T-helper 17 cell (primary cell): ENCODE results near the gene CCDC185. TPM values are rescaled to one million over a fixed set of nuclear protein-coding genes. Genes with fewer than 3 reads are reported as not detected.

ENCODE experiments used
- ATAC-seq: fragments of 150-1000 bp; cut with Tn5 transposase; 2 replicates; pipeline ENCODE4 v1.10.0; 2021; ENCODE audit warnings: mild to moderate bottlenecking, moderate library complexity
- DNase-seq, 3 donors: peaks; one replicate each; pipeline versions ENCODE4 v3.0.0 to v3.0.0-alpha.2; 2020 to 2021
- H3K9me3 ChIP-seq: one replicate; pipeline ENCODE4 v1.7.0; 2013; ENCODE audit warnings: low read length, mild to moderate bottlenecking; ENCODE audit not compliant: control insufficient read depth, poor library complexity, severe bottlenecking
- H3K27ac Mint-ChIP-seq: one replicate; pipeline ENCODE4 v1.8.0; 2022; ENCODE audit warnings: mild to moderate bottlenecking, moderate library complexity, mixed read lengths
- H3K27me3 Mint-ChIP-seq: one replicate; pipeline ENCODE4 v1.8.0; 2022; ENCODE audit warnings: mixed read lengths
- H3K36me3 Mint-ChIP-seq: one replicate; pipeline ENCODE4 v1.8.0; 2022; ENCODE audit warnings: low read depth, mixed read lengths
- H3K4me1 Mint-ChIP-seq: one replicate; pipeline ENCODE4 v1.8.0; 2022; ENCODE audit warnings: mild to moderate bottlenecking, mixed read lengths
- H3K4me3 Mint-ChIP-seq: one replicate; pipeline ENCODE4 v1.8.0; 2022; ENCODE audit warnings: mild to moderate bottlenecking, moderate library complexity, mixed read lengths
- total RNA-seq, 4 donors: library from RNA in 2 of 4; stranded (reverse) in 2 of 4; gene quantifications; one replicate each; pipeline ENCODE4 v1.2.3 and lab custom pipeline; 2022 to 2026

The CCDC185 gene
- total RNA-seq, 2 donors from 2014 or later = not detected

DNA sequence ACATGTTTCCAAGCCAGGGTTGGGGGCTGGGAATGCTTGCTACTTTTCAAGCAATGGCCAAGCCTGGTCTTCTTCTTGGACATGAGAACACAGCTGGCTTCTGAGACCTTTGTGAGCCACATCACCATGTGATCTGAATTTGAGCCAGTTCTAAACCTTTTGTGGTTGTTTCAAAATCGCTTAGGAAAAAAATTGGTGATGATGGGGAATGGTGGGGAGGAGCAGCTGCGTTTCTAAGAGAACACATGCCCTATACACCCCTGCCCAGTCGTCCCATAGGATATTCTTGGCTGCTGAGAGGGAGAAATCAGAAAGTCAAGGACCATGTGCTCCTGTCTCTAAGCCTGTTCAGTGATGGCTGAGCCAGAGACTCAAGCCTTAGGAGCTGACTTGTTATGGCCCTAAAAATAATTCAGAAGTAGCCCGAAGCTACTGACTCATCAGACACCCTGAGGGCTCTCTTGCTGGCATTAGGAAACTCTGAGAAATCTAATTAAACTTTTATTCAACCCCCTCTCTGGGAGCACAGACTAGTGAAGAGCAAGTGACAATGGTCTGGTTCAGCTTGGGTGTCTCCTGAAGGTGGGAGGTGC, 30.5 kb downstream of the CCDC185 start:
- Mint-ChIP-seq H3K4me3 (no peak overlapping the region), H3K4me1 (peaks cover 13% of the 10 kb centered on the region), H3K27me3 (no peaks in the 10 kb centered on the region), H3K27ac (no peak overlapping the region), H3K36me3 (no peaks in the 10 kb centered on the region)
- ATAC-seq (no peak), DNase-seq (no peak)
- no peaks in the 10 kb centered on the region for H3K9me3 ChIP-seq

DNA sequence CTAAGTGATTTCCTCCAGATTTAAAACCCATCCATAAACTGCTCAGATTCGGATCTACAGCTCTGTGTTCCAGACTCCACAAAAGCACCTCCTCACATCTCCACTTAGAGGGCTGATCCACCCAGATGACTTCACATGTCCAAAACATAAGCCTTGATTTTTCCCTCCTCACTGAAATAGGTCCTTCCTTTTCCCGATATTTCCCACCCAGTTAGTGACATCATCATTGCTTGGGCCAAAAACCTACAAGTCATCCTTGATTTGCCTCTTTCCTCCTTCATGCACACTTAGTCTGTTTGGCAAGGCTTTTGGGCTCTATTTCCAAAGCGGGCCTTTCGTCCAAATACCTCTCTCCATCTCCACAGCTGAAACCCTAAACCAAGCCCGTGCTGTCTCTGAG, 32.3 kb downstream of the CCDC185 start:
- H3K9me3 ChIP-seq = no peaks in the 10 kb centered on the region
- DNase-seq (no peak), ATAC-seq (no peak)
- Mint-ChIP-seq H3K27me3 (no peaks in the 10 kb centered on the region), H3K36me3 (no peaks in the 10 kb centered on the region), H3K4me3 (no peak overlapping the region), H3K27ac (no peak overlapping the region), H3K4me1 (peaks cover 13% of the 10 kb centered on the region)

DNA sequence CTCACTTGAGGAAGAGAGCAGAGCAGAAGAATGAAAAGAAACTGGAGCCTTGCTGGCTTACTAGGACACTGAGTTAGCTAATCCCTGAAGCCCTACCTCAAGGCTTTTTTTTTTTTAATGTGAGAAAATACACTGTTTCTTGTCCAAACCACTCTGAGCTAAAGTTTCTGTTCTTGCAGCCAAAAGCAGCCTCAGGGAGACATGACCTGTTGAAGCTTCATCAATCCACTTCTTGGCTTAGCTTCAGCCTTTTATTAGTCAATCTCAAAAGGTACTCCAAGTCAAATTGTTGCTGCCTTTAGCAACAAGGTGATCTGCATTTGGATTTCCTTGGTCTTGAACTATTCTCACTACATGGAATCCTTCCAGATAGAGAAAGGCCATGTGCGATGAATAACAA, 33.7 kb downstream of the CCDC185 start:
- Mint-ChIP-seq H3K27me3 (no peaks in the 10 kb centered on the region), H3K27ac (no peak overlapping the region), H3K4me1 (peaks cover 15% of the 10 kb centered on the region), H3K4me3 (no peak overlapping the region), H3K36me3 (no peaks in the 10 kb centered on the region)
- no peaks in the 10 kb centered on the region for H3K9me3 ChIP-seq
- ATAC-seq (no peak), DNase-seq (no peak)

DNA sequence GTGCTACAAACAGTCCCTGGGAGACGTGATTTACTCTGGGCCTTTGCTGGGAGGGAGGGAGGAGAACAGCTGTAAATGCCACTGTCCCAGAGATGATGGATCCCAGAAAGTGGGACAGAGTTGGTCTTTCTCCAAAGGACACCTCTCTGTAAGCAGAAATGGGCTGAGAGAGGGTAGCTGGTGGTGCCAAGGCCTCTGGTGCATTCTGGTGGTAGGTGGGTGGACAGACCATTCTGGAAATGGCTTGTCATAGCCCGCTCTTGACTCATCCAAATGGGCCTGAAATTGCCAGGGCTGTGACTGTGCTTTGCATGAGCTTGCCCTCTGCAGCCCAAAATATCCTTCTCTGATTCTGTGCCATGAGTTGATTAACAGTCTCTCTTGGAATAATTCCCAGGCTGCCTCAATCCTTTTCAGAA, 36.1 kb downstream of the CCDC185 start:
- peaks cover 15% of the 10 kb centered on the region for H3K4me1 Mint-ChIP-seq
- H3K9me3 ChIP-seq = no peaks in the 10 kb centered on the region
- no peak overlapping the region for H3K4me3 Mint-ChIP-seq
- ATAC-seq (no peak), DNase-seq (no peak)
- no peaks in the 10 kb centered on the region for H3K27me3 Mint-ChIP-seq
- no peaks in the 10 kb centered on the region for H3K36me3 Mint-ChIP-seq
- no peak overlapping the region for H3K27ac Mint-ChIP-seq

DNA sequence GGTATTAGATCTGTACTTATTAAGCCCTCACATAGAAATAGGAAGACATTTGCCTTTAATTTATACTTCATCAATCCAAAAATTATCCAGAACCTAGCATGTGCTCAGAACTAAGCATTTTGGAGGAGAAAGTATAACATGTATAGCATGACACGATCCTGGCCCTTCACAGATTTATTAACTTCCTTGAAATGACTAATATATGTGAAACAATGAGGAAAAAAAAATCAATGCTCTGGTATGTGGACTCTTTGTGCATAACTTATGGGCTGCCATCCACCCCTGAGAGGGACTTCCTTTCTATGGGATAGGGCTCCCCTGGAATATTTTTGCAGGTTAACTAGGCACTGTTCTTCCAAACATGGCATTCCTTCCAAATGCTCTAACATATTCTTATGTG, 36.6 kb downstream of the CCDC185 start:
- Mint-ChIP-seq H3K36me3 (no peaks in the 10 kb centered on the region), H3K27ac (no peak overlapping the region), H3K4me1 (peaks cover 17% of the 10 kb centered on the region), H3K27me3 (no peaks in the 10 kb centered on the region), H3K4me3 (no peak overlapping the region)
- H3K9me3 ChIP-seq = no peaks in the 10 kb centered on the region
- no peak for DNase-seq
- ATAC-seq = no peak

DNA sequence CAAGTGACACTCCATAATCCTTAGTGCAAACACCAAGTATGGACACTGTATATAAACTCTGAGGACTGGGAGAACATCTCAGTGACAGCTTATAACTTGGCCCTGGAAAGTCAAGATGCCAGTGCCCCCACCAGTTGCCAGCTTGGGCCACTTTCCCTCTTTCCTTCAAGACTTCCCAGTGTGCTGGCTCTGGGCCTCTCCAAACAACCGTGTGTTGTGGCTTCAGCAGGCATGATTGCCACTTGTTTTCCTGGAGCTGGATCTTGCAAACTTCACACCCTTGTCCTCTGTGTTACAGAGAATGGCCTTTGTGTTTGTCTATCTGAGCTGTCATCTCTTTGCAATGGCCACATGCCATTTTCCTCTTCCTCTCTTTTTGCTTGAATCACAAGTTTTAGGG, 37.0 kb downstream of the CCDC185 start:
- peaks cover 17% of the 10 kb centered on the region for H3K4me1 Mint-ChIP-seq
- no peaks in the 10 kb centered on the region for H3K36me3 Mint-ChIP-seq
- no peak overlapping the region for H3K27ac Mint-ChIP-seq
- no peak for DNase-seq
- no peaks in the 10 kb centered on the region for H3K9me3 ChIP-seq
- H3K4me3 Mint-ChIP-seq = no peak overlapping the region
- no peak for ATAC-seq
- no peaks in the 10 kb centered on the region for H3K27me3 Mint-ChIP-seq

DNA sequence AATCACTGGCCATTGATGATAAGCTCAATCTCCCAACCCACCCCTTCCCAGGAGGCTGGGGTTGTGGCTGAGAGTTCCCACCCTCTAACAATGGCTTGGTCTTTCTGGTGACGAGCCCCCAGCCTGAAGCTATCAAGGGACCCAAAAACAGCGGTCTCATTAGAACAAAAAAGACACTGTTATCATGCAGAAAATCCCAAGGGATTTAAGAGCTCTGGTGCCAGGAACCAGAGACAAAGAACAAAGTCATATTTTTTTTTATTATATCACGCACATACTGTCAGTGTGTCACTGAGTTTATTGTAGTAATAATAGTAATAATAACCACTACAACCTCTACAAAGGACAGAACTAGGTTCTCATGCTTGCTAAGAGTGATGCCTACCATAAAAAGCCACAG, 43.9 kb downstream of the CCDC185 start:
- Mint-ChIP-seq H3K27me3 (peaks cover 4% of the 10 kb centered on the region), H3K27ac (no peak overlapping the region), H3K36me3 (no peaks in the 10 kb centered on the region), H3K4me1 (peaks cover 2% of the 10 kb centered on the region), H3K4me3 (no peak overlapping the region)
- DNase-seq = no peak
- no peak for ATAC-seq
- H3K9me3 ChIP-seq = no peaks in the 10 kb centered on the region

DNA sequence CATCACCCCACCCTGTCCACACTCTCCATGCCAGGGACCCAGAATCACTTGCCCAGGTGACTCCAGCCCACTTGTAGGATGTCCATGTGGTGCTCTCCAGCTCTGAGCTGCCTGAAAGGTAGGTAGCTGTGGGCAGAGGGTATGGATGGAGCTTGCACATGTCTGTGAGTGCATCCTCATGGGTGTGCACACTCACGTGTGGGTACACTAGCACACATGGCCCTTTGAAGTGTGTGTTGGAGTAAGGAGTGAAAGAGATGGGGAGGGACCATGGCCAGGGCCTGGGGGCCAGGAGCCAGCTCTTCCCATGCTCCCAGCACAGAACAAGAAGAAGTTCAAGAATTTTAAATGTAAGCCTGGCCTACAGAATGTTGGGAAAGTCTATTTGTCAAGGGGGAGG, 50.2 kb downstream of the CCDC185 start:
- Mint-ChIP-seq H3K36me3 (no peaks in the 10 kb centered on the region), H3K4me1 (no peaks in the 10 kb centered on the region), H3K27me3 (peaks cover 4% of the 10 kb centered on the region), H3K27ac (no peak overlapping the region), H3K4me3 (no peak overlapping the region)
- DNase-seq = no peak
- H3K9me3 ChIP-seq = peaks cover 8% of the 10 kb centered on the region
- ATAC-seq = no peak

DNA sequence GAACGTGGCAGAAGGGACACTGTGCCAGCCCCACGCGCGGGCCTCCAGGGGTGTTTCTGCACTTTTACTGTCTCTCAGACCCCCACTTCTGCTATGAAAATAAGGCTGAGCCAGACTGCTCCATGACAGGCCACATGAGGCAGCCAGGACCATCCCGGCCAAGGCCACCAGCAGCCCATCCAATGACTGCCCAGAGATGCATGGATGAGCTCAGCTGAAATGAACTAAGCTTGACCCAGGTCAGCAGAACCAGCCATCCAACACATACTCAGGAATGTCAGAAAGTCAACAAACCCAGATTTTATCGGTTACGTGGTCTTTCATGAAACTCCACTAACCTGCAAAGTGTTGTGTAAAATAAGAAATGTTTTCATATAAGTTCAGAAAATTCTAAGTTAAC, 51.2 kb downstream of the CCDC185 start:
- no peaks in the 10 kb centered on the region for H3K36me3 Mint-ChIP-seq
- no peaks in the 10 kb centered on the region for H3K4me1 Mint-ChIP-seq
- ATAC-seq (no peak), DNase-seq (no peak)
- H3K27me3 Mint-ChIP-seq = peaks cover 4% of the 10 kb centered on the region
- H3K27ac Mint-ChIP-seq = no peak overlapping the region
- H3K4me3 Mint-ChIP-seq = no peak overlapping the region
- H3K9me3 ChIP-seq = peaks cover 8% of the 10 kb centered on the region

Other genes with a start within 250 kb of the CCDC185 start
- gene SUSD4, start 29.2 kb upstream of the CCDC185 start, total RNA-seq = 10 to 100 TPM in 1 of 2 donors, 1 to 10 TPM in 1; 8.8 to 32.6 TPM